Mesothelial cell of epicardium (in vitro differentiated cells): ENCODE data around the gene KIAA0825. TPM values are rescaled to one million over a fixed set of nuclear protein-coding genes. Genes with fewer than 3 reads are reported as not detected.

Experiments used
- DNase-seq, 2 experiments: peaks; one replicate each; pipeline ENCODE4 v3.0.0; 2021; ENCODE audit warnings: low spot score in 2 of 2; ENCODE audit not compliant: unreplicated experiment in 2 of 2
- H3K27ac Mint-ChIP-seq: 2 replicates; pipeline ENCODE4 v1.8.0; 2021; ENCODE audit warnings: mixed read lengths
- H3K27me3 Mint-ChIP-seq: 2 replicates; pipeline ENCODE4 v1.8.0; 2021; ENCODE audit warnings: low read depth, mixed read lengths
- H3K36me3 Mint-ChIP-seq: 2 replicates; pipeline ENCODE4 v1.8.0; 2021; ENCODE audit warnings: mixed read lengths
- H3K4me1 Mint-ChIP-seq: 2 replicates; pipeline ENCODE4 v1.8.0; 2021; ENCODE audit warnings: mixed read lengths
- H3K4me3 Mint-ChIP-seq: 2 replicates; pipeline ENCODE4 v1.8.0; 2021; ENCODE audit warnings: mild to moderate bottlenecking, moderate library complexity, mixed read lengths
- H3K9me3 Mint-ChIP-seq: 2 replicates; pipeline ENCODE4 v1.8.0; 2021; ENCODE audit warnings: mixed read lengths
- total RNA-seq: library from RNA; stranded (reverse); gene quantifications from 3 replicates; pipeline ENCODE4 v1.2.1, GENCODE V29; 2021
- TF ChIP-seq, protein P1 (sequence below): fragments of 200-600 bp; sonication (generic); IDR thresholded peaks from one replicate; pipeline ENCODE4 v1.5.0; 2021; ENCODE audit warnings: antibody characterized with exemption; ENCODE audit not compliant: unreplicated experiment

KIAA0825 gene
- total RNA-seq, 1 donor from 2014 or later = 5.4 TPM

DNA sequence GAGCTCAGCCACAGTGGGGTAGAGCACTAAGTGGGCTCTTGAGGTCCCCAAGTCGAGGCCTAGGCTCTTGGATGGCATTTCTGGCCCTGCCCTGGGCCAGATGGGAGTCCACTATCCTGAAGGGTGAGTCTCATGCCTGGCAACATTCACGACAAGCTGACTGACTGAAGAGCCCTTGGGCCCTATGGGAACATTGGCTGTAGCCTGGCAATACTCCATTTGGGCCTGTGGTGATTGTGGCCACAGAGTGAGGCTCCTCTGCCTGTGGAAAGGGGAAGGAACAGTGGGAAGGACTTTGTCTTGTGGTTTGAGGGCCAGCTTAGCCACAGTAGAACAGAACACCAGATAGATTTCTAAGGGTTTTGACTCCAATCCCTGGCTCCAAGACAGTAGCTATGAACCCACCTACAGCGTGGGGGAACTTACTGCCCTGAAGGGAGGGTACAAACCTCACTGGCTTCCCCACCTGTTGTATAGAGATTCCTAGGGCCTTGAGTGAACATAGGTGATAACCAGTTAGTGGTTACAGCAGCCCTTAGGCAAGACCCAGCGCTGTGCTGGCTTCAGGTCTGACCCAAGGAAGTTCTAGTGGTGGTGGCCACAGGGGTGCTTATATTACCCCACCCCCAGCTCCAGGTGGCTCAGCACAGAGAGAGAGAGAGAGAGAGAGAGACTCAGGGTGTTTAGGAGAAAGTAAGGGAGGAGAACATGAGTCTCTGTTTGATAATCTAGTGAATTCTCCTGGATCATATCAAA lies 72.4 kb downstream of the KIAA0825 start:
- Mint-ChIP-seq H3K4me1 (no peaks in the 10 kb centered on the region), H3K27ac (no peak overlapping the region), H3K27me3 (no peaks in the 10 kb centered on the region), H3K36me3 (peaks cover 13% of the 10 kb centered on the region), H3K9me3 (peaks cover 50% of the 10 kb centered on the region), H3K4me3 (no peak overlapping the region)
- TF ChIP-seq, protein P1, sequence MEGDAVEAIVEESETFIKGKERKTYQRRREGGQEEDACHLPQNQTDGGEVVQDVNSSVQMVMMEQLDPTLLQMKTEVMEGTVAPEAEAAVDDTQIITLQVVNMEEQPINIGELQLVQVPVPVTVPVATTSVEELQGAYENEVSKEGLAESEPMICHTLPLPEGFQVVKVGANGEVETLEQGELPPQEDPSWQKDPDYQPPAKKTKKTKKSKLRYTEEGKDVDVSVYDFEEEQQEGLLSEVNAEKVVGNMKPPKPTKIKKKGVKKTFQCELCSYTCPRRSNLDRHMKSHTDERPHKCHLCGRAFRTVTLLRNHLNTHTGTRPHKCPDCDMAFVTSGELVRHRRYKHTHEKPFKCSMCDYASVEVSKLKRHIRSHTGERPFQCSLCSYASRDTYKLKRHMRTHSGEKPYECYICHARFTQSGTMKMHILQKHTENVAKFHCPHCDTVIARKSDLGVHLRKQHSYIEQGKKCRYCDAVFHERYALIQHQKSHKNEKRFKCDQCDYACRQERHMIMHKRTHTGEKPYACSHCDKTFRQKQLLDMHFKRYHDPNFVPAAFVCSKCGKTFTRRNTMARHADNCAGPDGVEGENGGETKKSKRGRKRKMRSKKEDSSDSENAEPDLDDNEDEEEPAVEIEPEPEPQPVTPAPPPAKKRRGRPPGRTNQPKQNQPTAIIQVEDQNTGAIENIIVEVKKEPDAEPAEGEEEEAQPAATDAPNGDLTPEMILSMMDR = no peak
- DNase-seq = no peak

DNA sequence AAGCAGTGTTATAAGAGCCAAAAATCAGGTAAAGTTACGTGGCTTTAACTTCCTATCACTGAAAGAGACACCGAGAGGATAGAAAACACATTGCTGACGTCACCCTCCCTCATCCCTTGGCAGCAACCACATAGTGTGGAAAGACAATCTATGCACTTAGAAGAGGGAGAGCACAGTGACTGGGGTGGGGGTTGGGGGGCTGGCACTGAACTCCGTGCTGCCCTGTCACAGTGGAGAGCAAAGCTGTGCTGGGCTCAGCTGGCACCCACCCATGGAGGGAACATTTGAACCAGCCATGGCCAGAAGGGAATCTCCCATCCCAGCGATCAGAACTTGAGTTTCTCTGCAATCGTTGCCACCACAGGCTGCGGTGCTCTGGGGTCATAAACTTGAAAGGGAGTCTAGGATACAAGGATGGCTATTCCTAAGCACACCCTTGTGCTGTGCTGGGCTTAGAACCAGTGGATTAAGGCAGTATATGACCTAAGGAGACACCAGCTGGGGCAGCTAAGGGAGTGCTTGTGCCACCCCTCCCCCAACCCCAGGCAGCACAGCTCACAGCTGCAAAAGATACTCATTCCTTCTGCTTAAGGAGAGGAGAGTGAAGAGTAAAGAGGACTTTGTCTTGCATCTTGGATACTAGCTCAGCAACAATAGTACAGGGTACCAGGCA lies 73.4 kb downstream of the KIAA0825 start:
- no peak for DNase-seq
- peaks cover 16% of the 10 kb centered on the region for H3K36me3 Mint-ChIP-seq
- no peaks in the 10 kb centered on the region for H3K4me1 Mint-ChIP-seq
- no peaks in the 10 kb centered on the region for H3K27me3 Mint-ChIP-seq
- no peak overlapping the region for H3K4me3 Mint-ChIP-seq
- no peak overlapping the region for H3K27ac Mint-ChIP-seq
- peaks cover 53% of the 10 kb centered on the region for H3K9me3 Mint-ChIP-seq
- TF ChIP-seq, protein P1 = no peak

DNA sequence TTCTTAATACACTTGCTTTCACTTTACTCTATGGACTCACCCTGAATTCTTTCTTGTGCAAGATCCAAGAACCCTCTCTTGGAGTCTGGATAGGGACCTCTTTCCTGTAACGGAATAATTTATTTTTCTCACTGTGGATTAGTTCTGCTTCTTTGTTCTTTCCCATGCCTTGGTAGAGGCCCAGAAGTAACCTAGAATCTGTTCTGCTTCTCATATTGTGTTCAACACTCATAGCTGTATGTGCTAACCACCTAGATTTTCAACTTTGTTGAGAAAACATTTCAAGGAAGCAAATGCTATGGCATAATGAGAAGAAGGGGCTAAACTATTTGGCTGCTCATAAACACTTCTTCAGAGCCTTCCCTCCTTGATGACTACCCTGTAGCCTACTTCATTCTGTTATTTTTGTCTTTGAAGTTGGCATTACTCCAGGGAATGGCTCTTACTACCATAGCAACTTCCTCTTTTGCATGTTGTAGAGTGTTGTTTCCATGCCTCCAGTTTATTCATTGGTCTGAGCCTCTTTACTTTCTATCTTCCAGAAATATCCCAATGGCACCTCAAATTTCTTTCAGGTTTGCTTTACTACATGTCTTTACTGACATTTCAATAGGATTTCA lies 74.3 kb downstream of the KIAA0825 start:
- no peak for DNase-seq
- no peaks in the 10 kb centered on the region for H3K4me1 Mint-ChIP-seq
- H3K36me3 Mint-ChIP-seq = peaks cover 15% of the 10 kb centered on the region
- H3K27me3 Mint-ChIP-seq = no peaks in the 10 kb centered on the region
- no peak overlapping the region for H3K4me3 Mint-ChIP-seq
- no peak overlapping the region for H3K27ac Mint-ChIP-seq
- peaks cover 50% of the 10 kb centered on the region for H3K9me3 Mint-ChIP-seq
- TF ChIP-seq, protein P1 = no peak

DNA sequence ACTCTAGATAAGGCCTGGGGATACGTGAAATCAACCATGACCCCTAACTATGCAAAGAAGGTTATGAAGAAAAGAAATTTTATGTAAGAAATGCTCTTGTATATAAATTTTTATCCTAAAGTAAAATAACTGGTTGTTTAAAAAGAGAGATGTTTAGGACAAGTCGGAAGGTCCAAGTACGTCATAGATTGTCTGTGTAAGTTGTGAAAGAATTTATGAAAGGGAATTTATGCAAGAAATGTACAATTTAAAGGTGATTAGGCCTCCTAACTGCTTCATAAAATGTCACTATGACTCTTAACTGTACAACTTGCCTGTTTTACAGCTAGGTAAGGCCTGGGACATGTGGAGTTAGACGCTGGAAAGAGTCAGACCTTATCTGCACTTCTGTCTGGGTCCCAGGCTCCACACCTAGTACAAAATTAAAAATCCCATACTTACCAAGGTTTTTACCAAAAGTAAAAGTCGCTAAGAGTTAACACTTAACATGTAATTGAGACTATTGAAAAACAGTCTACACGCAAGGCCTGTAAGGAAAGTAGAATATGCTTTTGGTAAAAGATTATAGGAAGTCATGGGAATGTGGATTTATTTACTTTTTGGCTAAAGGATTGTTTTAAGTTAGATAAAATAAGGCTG lies 77.4 kb downstream of the KIAA0825 start:
- no peak for DNase-seq
- Mint-ChIP-seq H3K27ac (no peak overlapping the region), H3K4me1 (no peaks in the 10 kb centered on the region), H3K9me3 (peaks cover 55% of the 10 kb centered on the region), H3K27me3 (no peaks in the 10 kb centered on the region), H3K36me3 (peaks cover 15% of the 10 kb centered on the region), H3K4me3 (no peak overlapping the region)
- TF ChIP-seq, protein P1 = no peak

DNA sequence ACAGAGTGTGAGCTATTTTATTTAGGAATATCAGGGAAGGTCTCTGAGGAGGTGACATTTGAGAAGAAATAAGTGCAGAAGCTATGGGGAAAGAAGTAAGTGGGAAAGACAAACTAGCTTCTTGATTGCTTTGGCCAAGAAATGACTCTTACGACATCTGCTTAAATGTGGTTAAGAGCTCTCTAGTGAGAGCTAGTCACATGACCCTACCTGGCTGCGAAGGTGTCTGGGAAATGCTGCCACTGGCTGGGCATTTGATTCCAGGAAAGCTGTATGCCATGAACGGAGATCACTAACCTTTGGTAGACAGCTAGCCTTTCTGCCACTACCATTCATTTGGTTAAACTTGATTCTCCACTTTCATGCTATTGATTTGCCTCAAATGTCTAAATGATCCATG lies 80.1 kb downstream of the KIAA0825 start:
- TF ChIP-seq, protein P1 = no peak
- no peak overlapping the region for H3K27ac Mint-ChIP-seq
- no peaks in the 10 kb centered on the region for H3K27me3 Mint-ChIP-seq
- DNase-seq = no peak
- H3K36me3 Mint-ChIP-seq = peaks cover 14% of the 10 kb centered on the region
- peaks cover 39% of the 10 kb centered on the region for H3K9me3 Mint-ChIP-seq
- H3K4me3 Mint-ChIP-seq = no peak overlapping the region
- no peaks in the 10 kb centered on the region for H3K4me1 Mint-ChIP-seq
